Measurements from ENCODE around the gene CPLX1.
A peak's percentile ranks its signal among the peaks of the same experiment; 100 is the strongest.

The CPLX1 gene

DNA sequence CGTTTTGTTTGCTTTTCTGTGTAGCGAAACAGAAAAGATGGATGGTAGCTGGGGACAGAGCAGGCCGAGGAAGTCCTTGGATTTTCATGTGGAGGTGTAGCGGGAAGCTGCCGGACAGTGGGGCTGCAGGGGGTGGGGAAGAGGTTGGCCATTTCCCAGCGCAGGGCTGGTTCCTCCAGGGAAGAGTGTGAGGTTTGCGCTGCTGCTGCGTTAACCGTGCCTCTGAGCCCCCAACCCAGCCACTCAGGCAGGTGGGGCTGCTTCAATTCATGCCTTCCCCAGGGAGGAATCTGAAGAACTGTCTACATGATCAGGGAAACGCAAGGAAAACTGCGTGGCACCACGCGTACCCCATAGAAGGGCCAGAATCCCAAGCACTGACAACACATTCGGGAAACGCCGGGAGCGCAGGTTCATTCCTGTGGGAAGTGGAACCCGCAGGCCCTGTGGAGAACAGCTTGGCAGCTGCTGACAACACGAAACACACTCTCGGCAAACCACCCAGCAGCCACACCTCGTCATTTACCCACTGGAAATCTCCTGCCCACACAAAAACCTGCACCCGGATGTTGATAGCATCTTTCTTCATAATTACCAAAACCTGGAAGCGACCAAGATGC lies 62.6 kb downstream of the CPLX1 start:
- Histone ChIP-seq H3K79me2 (ENCODE audit: insufficient read depth, low read length) (no peaks in the 10 kb centered on the region; the same call in 1 of the 2 replicates), H3K4me1 (ENCODE audit: insufficient read depth, low read length, poor library complexity, severe bottlenecking) (peaks cover 6% of the 10 kb centered on the region), H3K9ac (ENCODE audit: low read depth, low read length, poor library complexity, severe bottlenecking) (no peak overlapping the region), H3K27me3 (ENCODE audit: insufficient read depth, low read length, poor library complexity, severe bottlenecking) (no peaks in the 10 kb centered on the region), H3K9me2 (replicated peaks; ENCODE audit: low read depth, low read length) (no peaks in the 10 kb centered on the region), H3F3A (ENCODE audit: low read depth) (no peaks in the 10 kb centered on the region), H4K20me1 (ENCODE audit: insufficient read depth, low read length, poor library complexity, severe bottlenecking) (peaks cover 24% of the 10 kb centered on the region), H3K4me3 (ENCODE audit: low read length, poor library complexity, severe bottlenecking) (no peak overlapping the region), H3K36me3 (ENCODE audit: insufficient read depth, low read length) (peaks cover 68% of the 10 kb centered on the region), H3K9me3 (ENCODE audit: insufficient read depth, low read depth, low read length) (no peaks in the 10 kb centered on the region), H3K4me2 (ENCODE audit: low read depth, low read length, poor library complexity, severe bottlenecking) (no peak overlapping the region), H2AFZ (ENCODE audit: low read length) (no peak overlapping the region)
- TF ChIP-seq, protein P1, sequence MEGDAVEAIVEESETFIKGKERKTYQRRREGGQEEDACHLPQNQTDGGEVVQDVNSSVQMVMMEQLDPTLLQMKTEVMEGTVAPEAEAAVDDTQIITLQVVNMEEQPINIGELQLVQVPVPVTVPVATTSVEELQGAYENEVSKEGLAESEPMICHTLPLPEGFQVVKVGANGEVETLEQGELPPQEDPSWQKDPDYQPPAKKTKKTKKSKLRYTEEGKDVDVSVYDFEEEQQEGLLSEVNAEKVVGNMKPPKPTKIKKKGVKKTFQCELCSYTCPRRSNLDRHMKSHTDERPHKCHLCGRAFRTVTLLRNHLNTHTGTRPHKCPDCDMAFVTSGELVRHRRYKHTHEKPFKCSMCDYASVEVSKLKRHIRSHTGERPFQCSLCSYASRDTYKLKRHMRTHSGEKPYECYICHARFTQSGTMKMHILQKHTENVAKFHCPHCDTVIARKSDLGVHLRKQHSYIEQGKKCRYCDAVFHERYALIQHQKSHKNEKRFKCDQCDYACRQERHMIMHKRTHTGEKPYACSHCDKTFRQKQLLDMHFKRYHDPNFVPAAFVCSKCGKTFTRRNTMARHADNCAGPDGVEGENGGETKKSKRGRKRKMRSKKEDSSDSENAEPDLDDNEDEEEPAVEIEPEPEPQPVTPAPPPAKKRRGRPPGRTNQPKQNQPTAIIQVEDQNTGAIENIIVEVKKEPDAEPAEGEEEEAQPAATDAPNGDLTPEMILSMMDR (conservative IDR thresholded peaks at IDR 0.05; ENCODE audit: low read length) = no peak
- TF ChIP-seq EZH2phosphoT487 (IDR thresholded peaks at IDR 0.05; ENCODE audit: borderline replicate concordance) = no peak

DNA sequence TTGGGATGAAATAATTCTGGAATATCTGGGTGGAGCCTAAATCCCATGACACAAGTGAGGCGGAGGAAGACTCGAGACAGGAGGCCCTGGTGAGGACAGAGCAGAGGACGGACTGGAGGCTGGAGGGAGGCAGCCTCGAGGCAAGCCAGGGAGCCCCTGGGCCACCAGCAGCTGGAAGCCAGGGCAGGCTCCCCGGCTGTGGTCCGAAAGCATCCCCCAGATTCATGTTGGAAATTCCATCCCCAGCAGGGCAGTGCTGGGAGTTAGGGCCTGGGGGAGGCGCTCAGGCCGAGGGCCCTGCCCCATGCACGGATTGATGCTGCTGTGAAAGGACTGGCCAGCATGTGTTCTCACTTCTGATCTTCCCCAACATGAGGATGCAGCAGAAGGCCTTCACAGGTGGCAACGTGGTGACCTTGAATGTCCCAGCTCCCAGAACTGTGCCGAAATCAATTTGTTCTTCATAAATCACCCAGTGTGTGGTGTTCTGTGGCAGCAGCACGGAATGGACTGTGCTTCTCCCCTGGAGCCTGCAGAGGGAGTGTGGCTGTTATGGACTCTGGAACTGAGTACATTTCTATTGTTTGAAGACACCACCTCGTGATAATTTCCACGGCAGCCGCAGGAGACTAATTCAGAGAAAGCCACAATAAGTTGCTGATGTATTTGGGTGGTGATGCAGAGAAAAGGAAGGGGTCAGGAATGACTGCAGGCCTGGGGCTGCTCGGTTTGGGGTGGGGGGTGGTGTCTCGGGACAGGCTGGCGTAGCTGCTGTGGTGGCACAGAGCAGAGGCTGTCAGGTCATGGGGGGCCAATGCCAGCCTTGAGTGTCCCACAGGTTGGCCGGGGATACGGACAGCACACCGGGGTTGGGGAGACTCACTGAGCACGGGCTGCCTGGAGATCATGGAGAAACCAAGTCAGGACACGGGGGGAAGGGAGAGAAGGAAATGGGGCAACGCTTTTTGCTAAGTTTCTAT lies 63.4 kb downstream of the CPLX1 start:
- H3K4me1 ChIP-seq (ENCODE audit: insufficient read depth, low read length, poor library complexity, severe bottlenecking) = peaks cover 6% of the 10 kb centered on the region
- H3K4me2 ChIP-seq (ENCODE audit: low read depth, low read length, poor library complexity, severe bottlenecking) = no peak overlapping the region
- H3F3A ChIP-seq (ENCODE audit: low read depth) = no peaks in the 10 kb centered on the region
- H3K36me3 ChIP-seq (ENCODE audit: insufficient read depth, low read length) = peaks cover 60% of the 10 kb centered on the region
- no peak overlapping the region for H2AFZ ChIP-seq (ENCODE audit: low read length)
- H3K9me3 ChIP-seq (ENCODE audit: insufficient read depth, low read depth, low read length) = no peaks in the 10 kb centered on the region
- TF ChIP-seq, protein P1 (conservative IDR thresholded peaks at IDR 0.05; ENCODE audit: low read length) = peak; percentile 47
- no peak for TF ChIP-seq EZH2phosphoT487 (IDR thresholded peaks at IDR 0.05; ENCODE audit: borderline replicate concordance)
- no peaks in the 10 kb centered on the region for H3K9me2 ChIP-seq (replicated peaks; ENCODE audit: low read depth, low read length)
- no peak overlapping the region for H3K9ac ChIP-seq (ENCODE audit: low read depth, low read length, poor library complexity, severe bottlenecking)
- no peak overlapping the region for H3K4me3 ChIP-seq (ENCODE audit: low read length, poor library complexity, severe bottlenecking)
- no peaks in the 10 kb centered on the region for H3K27me3 ChIP-seq (ENCODE audit: insufficient read depth, low read length, poor library complexity, severe bottlenecking)
- peaks cover 24% of the 10 kb centered on the region for H4K20me1 ChIP-seq (ENCODE audit: insufficient read depth, low read length, poor library complexity, severe bottlenecking)
- no peaks in the 10 kb centered on the region; the same call in 1 of the 2 replicates for H3K79me2 ChIP-seq (ENCODE audit: insufficient read depth, low read length)

DNA sequence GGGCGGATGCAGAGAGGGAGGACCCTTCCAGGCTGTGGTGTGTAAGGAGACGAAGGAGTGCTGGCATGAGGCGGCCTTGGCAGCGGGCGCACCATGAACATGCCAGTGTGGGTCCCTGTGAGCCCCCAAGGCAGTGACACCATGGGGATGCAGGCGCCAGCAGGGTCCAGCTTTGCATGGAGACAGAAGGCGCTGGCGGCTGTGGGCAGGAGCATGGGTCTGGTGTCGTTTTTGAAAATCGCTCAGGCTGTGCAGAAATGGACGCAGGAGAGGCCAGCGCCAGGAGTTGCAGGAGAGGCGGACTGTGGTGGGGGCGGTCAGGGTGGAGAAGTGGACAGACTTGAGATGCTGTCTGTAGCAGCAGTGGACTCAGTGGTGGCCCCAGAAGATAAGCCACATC lies 64.2 kb downstream of the CPLX1 start:
- TF ChIP-seq EZH2phosphoT487 (IDR thresholded peaks at IDR 0.05; ENCODE audit: borderline replicate concordance) = no peak
- TF ChIP-seq, protein P1 (conservative IDR thresholded peaks at IDR 0.05; ENCODE audit: low read length) = no peak
- Histone ChIP-seq H3K9me2 (replicated peaks; ENCODE audit: low read depth, low read length) (no peaks in the 10 kb centered on the region), H3F3A (ENCODE audit: low read depth) (no peaks in the 10 kb centered on the region), H4K20me1 (ENCODE audit: insufficient read depth, low read length, poor library complexity, severe bottlenecking) (peaks cover 17% of the 10 kb centered on the region), H3K9me3 (ENCODE audit: insufficient read depth, low read depth, low read length) (no peaks in the 10 kb centered on the region), H3K79me2 (ENCODE audit: insufficient read depth, low read length) (no peaks in the 10 kb centered on the region; the same call in 1 of the 2 replicates), H3K4me3 (ENCODE audit: low read length, poor library complexity, severe bottlenecking) (no peak overlapping the region), H3K9ac (ENCODE audit: low read depth, low read length, poor library complexity, severe bottlenecking) (no peak overlapping the region), H3K27me3 (ENCODE audit: insufficient read depth, low read length, poor library complexity, severe bottlenecking) (no peaks in the 10 kb centered on the region), H3K36me3 (ENCODE audit: insufficient read depth, low read length) (peaks cover 58% of the 10 kb centered on the region), H2AFZ (ENCODE audit: low read length) (no peak overlapping the region), H3K4me2 (ENCODE audit: low read depth, low read length, poor library complexity, severe bottlenecking) (no peak overlapping the region), H3K4me1 (ENCODE audit: insufficient read depth, low read length, poor library complexity, severe bottlenecking) (peaks cover 6% of the 10 kb centered on the region)
